OCI-LY7 (cell line): Measurements from ENCODE around the gene TRAF2. TPM values are rescaled to one million over a fixed set of nuclear protein-coding genes. Genes with fewer than 3 reads are reported as not detected.

ENCODE experiments used
- BruUV-seq: library from RNA; stranded (reverse); fragments of 400-500 nt; replicated peaks from 2 replicates; lab custom pipeline; 2021; lab: Mats Ljungman, UMichigan
- CTCF ChIA-PET: fragments of 300-600 bp; sonication (Branson Sonifier 250); formaldehyde crosslinking; loops from one replicate; lab custom pipeline; 2022; ENCODE audit warnings: antibody characterized with exemption; ENCODE audit not compliant: unreplicated experiment; lab: Charles Lee
- POLR2A ChIA-PET: fragments of 300-600 bp; sonication (Branson Sonifier 250); formaldehyde crosslinking; loops from one replicate; lab custom pipeline; 2022; ENCODE audit warnings: antibody characterized with exemption; lab: Charles Lee
- DNase-seq: peaks from one replicate; pipeline ENCODE4 v3.0.0-alpha.2; 2015; ENCODE audit warnings: low spot score
- H2AFZ ChIP-seq: fragments of 200-600 bp; sonication (generic), shearing (Covaris generic); 2 replicates; pipeline ENCODE4 v1.6.1; 2014; ENCODE audit warnings: mild to moderate bottlenecking, antibody characterized with exemption, low read length, moderate library complexity
- H3K27ac ChIP-seq: fragments of 200-600 bp; sonication (generic); 2 replicates; pipeline ENCODE4 v1.5.1; 2014; ENCODE audit warnings: mixed run types, low read depth, mild to moderate bottlenecking, moderate library complexity, low read length, inconsistent platforms; ENCODE audit not compliant: poor library complexity, severe bottlenecking
- H3K36me3 ChIP-seq: fragments of 200-600 bp; sonication (generic); 2 replicates; pipeline ENCODE4 v1.6.1; 2014; ENCODE audit warnings: mild to moderate bottlenecking, antibody characterized with exemption, low read length, moderate library complexity, mixed read lengths; ENCODE audit not compliant: insufficient read depth
- H3K4me1 ChIP-seq: fragments of 200-600 bp; sonication (generic); 2 replicates; pipeline ENCODE4 v1.5.1; 2014; ENCODE audit warnings: mild to moderate bottlenecking, low read length; ENCODE audit not compliant: insufficient read depth, poor library complexity, severe bottlenecking
- H3K4me2 ChIP-seq: fragments of 200-600 bp; sonication (generic); 2 replicates; pipeline ENCODE4 v1.6.1; 2014; ENCODE audit warnings: mild to moderate bottlenecking, low read length
- H3K4me3 ChIP-seq: fragments of 200-600 bp; sonication (generic); 2 replicates; pipeline ENCODE4 v1.5.1; 2014; ENCODE audit warnings: mild to moderate bottlenecking, low read depth, low read length; ENCODE audit not compliant: poor library complexity, severe bottlenecking
- H3K79me2 ChIP-seq: fragments of 200-600 bp; sonication (generic); 2 replicates; pipeline ENCODE4 v1.6.1; 2016; ENCODE audit warnings: low read depth, mild to moderate bottlenecking, low read length, moderate library complexity, mixed read lengths; ENCODE audit not compliant: insufficient read depth
- H3K9me2 ChIP-seq: fragments of 200-600 bp; sonication (generic); 2 replicates; pipeline ENCODE4 v1.6.1; 2016; ENCODE audit warnings: mild to moderate bottlenecking, low read length, mixed read lengths; ENCODE audit not compliant: insufficient read depth
- H3K9me3 ChIP-seq: fragments of 200-600 bp; sonication (generic); 2 replicates; pipeline ENCODE4 v1.6.1; 2014; ENCODE audit warnings: mild to moderate bottlenecking, mixed run types, low read length, mixed read lengths
- H4K20me1 ChIP-seq: fragments of 200-600 bp; sonication (generic); 2 replicates; pipeline ENCODE4 v1.6.1; 2014; ENCODE audit warnings: mild to moderate bottlenecking, antibody characterized with exemption, low read length, moderate library complexity, mixed read lengths; ENCODE audit not compliant: insufficient read depth
- EZH2phosphoT487 ChIP-seq: fragments of 200-600 bp; sonication (generic); IDR thresholded peaks from 2 replicates; pipeline ENCODE4 v1.6.1; 2018; ENCODE audit warnings: low read depth, borderline replicate concordance, mild to moderate bottlenecking, mixed run types, antibody characterized with exemption, low read length, moderate library complexity, mixed read lengths
- intact Hi-C: fragments of 100-400 bp; cut with micrococcal nuclease; formaldehyde crosslinking; loops from one replicate; pipeline ENCODE4 v1.10.0; 2022; ENCODE audit not compliant: unreplicated experiment
- total RNA-seq, 2 experiments: library from RNA; depleted of rRNA in 1 of 2; stranded (reverse); fragments of >200 nt in 1 of 2; shearing (Covaris generic) in 1 of 2; gene quantifications; 2 replicates each; pipeline ENCODE4 v1.2.3, GENCODE V29; 2014 to 2022
- TF ChIP-seq, protein P1 (sequence below): fragments of 200-600 bp; sonication (generic); conservative IDR thresholded peaks from 2 replicates; pipeline ENCODE4 v1.5.1; 2014; ENCODE audit warnings: mild to moderate bottlenecking, antibody characterized with exemption, low read length, moderate library complexity, mixed read lengths

The TRAF2 gene
- total RNA-seq, 2 experiments from 2014 or later, result 31.4 to 40.5 TPM

DNA sequence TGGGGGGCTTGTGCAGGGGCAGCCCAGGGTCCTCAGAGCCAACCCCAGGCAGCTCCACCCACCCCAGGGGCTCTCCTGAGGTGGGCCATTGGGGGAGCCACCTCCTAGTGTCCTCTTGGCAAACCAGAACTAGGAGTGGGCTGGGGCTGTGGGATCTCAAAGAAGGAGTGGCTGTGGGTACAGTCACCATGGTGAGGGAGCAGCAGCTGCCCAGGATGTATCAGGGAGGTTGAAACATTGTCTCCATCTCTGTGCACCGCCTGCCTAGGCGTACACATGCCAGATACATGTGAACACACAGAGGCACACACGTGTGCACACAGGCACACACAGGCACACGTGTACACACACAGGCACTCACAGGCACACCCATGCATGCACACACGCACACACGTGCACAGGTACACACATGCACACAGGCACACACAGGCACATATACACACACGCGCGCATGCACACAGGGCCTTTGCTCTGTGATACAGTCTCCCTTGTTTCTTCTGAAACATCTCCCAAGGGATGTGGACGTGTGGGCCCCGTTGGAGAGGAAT lies 76.5 kb downstream of the TRAF2 start:
- BruUV-seq, result no TSS peak
- no peak for DNase-seq
- Histone ChIP-seq H2AFZ (no peak overlapping the region), H3K4me3 (no peak overlapping the region), H3K9me3 (no peaks in the 10 kb centered on the region), H3K4me1 (peaks cover 8% of the 10 kb centered on the region), H3K9me2 (no peaks in the 10 kb centered on the region), H3K79me2 (no peaks in the 10 kb centered on the region), H4K20me1 (no peaks in the 10 kb centered on the region), H3K36me3 (no peaks in the 10 kb centered on the region), H3K4me2 (no peak overlapping the region), H3K27ac (no peak overlapping the region)
- intact Hi-C loops, result no loop called here
- TF ChIP-seq EZH2phosphoT487, result no peak
- TF ChIP-seq, protein P1, sequence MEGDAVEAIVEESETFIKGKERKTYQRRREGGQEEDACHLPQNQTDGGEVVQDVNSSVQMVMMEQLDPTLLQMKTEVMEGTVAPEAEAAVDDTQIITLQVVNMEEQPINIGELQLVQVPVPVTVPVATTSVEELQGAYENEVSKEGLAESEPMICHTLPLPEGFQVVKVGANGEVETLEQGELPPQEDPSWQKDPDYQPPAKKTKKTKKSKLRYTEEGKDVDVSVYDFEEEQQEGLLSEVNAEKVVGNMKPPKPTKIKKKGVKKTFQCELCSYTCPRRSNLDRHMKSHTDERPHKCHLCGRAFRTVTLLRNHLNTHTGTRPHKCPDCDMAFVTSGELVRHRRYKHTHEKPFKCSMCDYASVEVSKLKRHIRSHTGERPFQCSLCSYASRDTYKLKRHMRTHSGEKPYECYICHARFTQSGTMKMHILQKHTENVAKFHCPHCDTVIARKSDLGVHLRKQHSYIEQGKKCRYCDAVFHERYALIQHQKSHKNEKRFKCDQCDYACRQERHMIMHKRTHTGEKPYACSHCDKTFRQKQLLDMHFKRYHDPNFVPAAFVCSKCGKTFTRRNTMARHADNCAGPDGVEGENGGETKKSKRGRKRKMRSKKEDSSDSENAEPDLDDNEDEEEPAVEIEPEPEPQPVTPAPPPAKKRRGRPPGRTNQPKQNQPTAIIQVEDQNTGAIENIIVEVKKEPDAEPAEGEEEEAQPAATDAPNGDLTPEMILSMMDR, result no peak
- ChIA-PET POLR2A (interaction anchor here (0.6 kb wide), 1 partner anchor 90 kb away, joined by 3 read pairs; no protein-coding TSS in a partner anchor), CTCF (no interaction called here)

DNA sequence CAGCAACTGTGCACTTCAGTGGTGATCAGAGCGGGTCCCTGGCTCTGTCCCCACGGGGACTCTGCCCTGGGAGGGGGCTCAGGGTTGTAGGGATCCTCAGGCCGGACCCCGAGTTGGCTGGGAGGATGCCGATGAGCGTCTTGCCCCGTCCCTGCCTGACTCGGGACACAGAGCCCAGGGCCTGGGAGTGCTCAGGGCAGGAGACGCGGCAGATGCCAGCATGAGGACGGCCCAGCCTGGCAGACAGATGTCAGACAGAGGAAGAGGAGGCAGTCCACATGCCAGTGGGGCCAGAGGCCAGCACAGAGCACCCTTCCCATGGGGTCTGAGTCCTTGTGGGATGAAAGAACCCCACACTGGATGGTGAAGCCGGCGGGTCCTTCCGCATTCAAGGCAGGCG lies 77.0 kb downstream of the TRAF2 start:
- DNase-seq, result no peak
- H3K4me3 ChIP-seq, result no peak overlapping the region
- no TSS peak for BruUV-seq
- no peak overlapping the region for H3K4me2 ChIP-seq
- H4K20me1 ChIP-seq, result no peaks in the 10 kb centered on the region
- H3K4me1 ChIP-seq, result peaks cover 8% of the 10 kb centered on the region
- ChIA-PET POLR2A (no interaction called here), CTCF (no interaction called here)
- no peaks in the 10 kb centered on the region for H3K9me3 ChIP-seq
- no peaks in the 10 kb centered on the region for H3K36me3 ChIP-seq
- no peak overlapping the region for H2AFZ ChIP-seq
- TF ChIP-seq EZH2phosphoT487, result no peak
- TF ChIP-seq, protein P1, result no peak
- intact Hi-C loops, result no loop called here
- no peaks in the 10 kb centered on the region for H3K79me2 ChIP-seq
- H3K27ac ChIP-seq, result no peak overlapping the region
- no peaks in the 10 kb centered on the region for H3K9me2 ChIP-seq

DNA sequence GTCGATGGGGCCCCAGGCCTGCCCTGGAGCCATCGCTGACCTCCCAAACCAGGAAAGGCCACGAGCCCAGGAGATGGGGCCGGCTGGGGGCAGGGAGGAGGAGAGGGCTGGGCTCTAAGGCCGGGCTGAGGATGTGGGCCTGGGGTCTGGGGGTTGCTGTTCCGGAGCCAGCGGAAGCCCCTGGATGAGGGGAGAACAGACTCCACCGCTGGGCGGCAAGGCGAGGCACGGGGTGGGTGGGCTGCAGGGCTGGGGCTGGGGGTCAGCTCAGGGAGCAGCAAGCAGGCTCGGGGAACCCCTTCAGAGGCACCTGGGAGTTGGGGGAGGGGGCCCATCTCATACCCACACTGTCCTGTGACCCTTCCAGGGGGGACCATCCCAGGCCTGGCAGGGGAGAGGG lies 77.4 kb downstream of the TRAF2 start:
- intact Hi-C loops, result no loop called here

More for the DNA sequence above, 77.4 kb downstream of the TRAF2 start:
- peaks cover 8% of the 10 kb centered on the region for H3K4me1 ChIP-seq
- no peak overlapping the region for H3K27ac ChIP-seq
- H3K4me3 ChIP-seq, result no peak overlapping the region
- ChIA-PET POLR2A (no interaction called here), CTCF (no interaction called here)
- no peaks in the 10 kb centered on the region for H3K79me2 ChIP-seq
- H3K9me3 ChIP-seq, result no peaks in the 10 kb centered on the region
- TF ChIP-seq, protein P1, result no peak
- TF ChIP-seq EZH2phosphoT487, result no peak
- DNase-seq, result no peak
- no TSS peak for BruUV-seq
- H3K4me2 ChIP-seq, result no peak overlapping the region
- H3K36me3 ChIP-seq, result no peaks in the 10 kb centered on the region
- H4K20me1 ChIP-seq, result no peaks in the 10 kb centered on the region
- H3K9me2 ChIP-seq, result no peaks in the 10 kb centered on the region
- no peak overlapping the region for H2AFZ ChIP-seq
